NCI-H2081 (cell line): Measurements from ENCODE around the gene CCDC117.
"Not testable (repeated sequence)": the region's sequence is repeated elsewhere in the genome, so short reads cannot be mapped to it uniquely, and the experiment has no call there.

Source experiments
- DNase-seq, 2 experiments: peaks; one replicate each; lab custom pipeline; 2025; lab: John Stamatoyannopoulos, UW

The CCDC117 gene

GRCh38 chr22:28772633-28773460 lies at the start of gene CCDC117:
Gene CCDC117, plus strand, starts transcription at chr22:28772695. Its CDS starts 155 bp downstream, at chr22:28772850.
- DNase-seq: peak; percentile 85 to 92

GRCh38 chr22:28728002-28728401 lies 44.5 kb upstream of the CCDC117 start:
- DNase-seq: no peak

GRCh38 chr22:28728621-28729313 lies 43.7 kb upstream of the CCDC117 start:
- no peak for DNase-seq

- no peak for DNase-seq
These were observed 42.3 kb upstream of the CCDC117 start for GRCh38 chr22:28730179-28730578.

GRCh38 chr22:28734393-28734792 lies 38.1 kb upstream of the CCDC117 start:
- no peak for DNase-seq

- peak in 1 of 2 experiments; percentile 0 for DNase-seq
These were observed 36.0 kb upstream of the CCDC117 start for GRCh38 chr22:28736301-28737155.

- no peak for DNase-seq
These were observed 34.8 kb upstream of the CCDC117 start for GRCh38 chr22:28737701-28738100.

- DNase-seq: not testable (repeated sequence)
These were observed 33.6 kb upstream of the CCDC117 start for GRCh38 chr22:28738876-28739275.

GRCh38 chr22:28741200-28741784 lies 31.2 kb upstream of the CCDC117 start:
- no peak for DNase-seq

GRCh38 chr22:28741785-28742561 lies 30.5 kb upstream of the CCDC117 start, which contains the start of the genes CHEK2 and HSCB:
Gene CHEK2, minus strand, starts transcription at chr22:28741820. Its CDS starts 7,099 bp downstream, at chr22:28734721.
Gene HSCB, plus strand, starts transcription at chr22:28742039. Its CDS starts 57 bp downstream, at chr22:28742096.
- DNase-seq: peak; percentile 96 to 97

- no peak for DNase-seq
These were observed 29.9 kb upstream of the CCDC117 start for GRCh38 chr22:28742562-28742962.

GRCh38 chr22:28743852-28744251 lies 28.6 kb upstream of the CCDC117 start:
- DNase-seq: no peak

GRCh38 chr22:28750471-28750881 lies 22.0 kb upstream of the CCDC117 start:
- no peak for DNase-seq

GRCh38 chr22:28754512-28754911 lies 18.0 kb upstream of the CCDC117 start:
- not testable (repeated sequence) for DNase-seq

GRCh38 chr22:28759861-28760560 lies 12.5 kb upstream of the CCDC117 start:
- DNase-seq: peak; percentile 22 to 58

- no peak for DNase-seq
These were observed 11.1 kb upstream of the CCDC117 start for GRCh38 chr22:28761449-28761755.

GRCh38 chr22:28762000-28762399 lies 10.5 kb upstream of the CCDC117 start:
- not testable (repeated sequence) for DNase-seq

GRCh38 chr22:28766628-28767027 lies 5.9 kb upstream of the CCDC117 start:
- no peak for DNase-seq

- no peak for DNase-seq
These were observed 3.6 kb upstream of the CCDC117 start for GRCh38 chr22:28768701-28769393.
